GM23338 (cell line): ENCODE results near the gene MYBPC2. TPM values are rescaled to one million over a fixed set of nuclear protein-coding genes. Genes with fewer than 3 reads are reported as not detected.

Source experiments
- ATAC-seq: fragments of 200-7000 bp; cut with Tn5 transposase; 3 replicates; pipeline ENCODE4 v1.9.1; 2020
- DNase-seq: peaks from one replicate; pipeline ENCODE4 v3.0.0-alpha.2; 2015; ENCODE audit warnings: low spot score
- H2AFZ ChIP-seq: fragments of 200-600 bp; sonication (generic); 2 replicates; pipeline ENCODE4 v1.8.0; 2016; ENCODE audit warnings: antibody characterized with exemption, mild to moderate bottlenecking, moderate library complexity
- H3F3A ChIP-seq: fragments of 200-600 bp; sonication (generic); replicated peaks from 2 replicates; pipeline ENCODE4 v1.8.0; 2017; ENCODE audit warnings: antibody characterized with exemption, mixed run types, low read depth
- H3K27ac ChIP-seq: fragments of 200-600 bp; sonication (generic); 2 replicates; pipeline ENCODE4 v1.6.1; 2016; ENCODE audit warnings: low read depth
- H3K27me3 ChIP-seq: fragments of 200-600 bp; sonication (generic); 2 replicates; pipeline ENCODE4 v1.8.0; 2016; ENCODE audit warnings: mild to moderate bottlenecking, mixed run types, moderate library complexity; ENCODE audit not compliant: insufficient read depth
- H3K36me3 ChIP-seq: fragments of 200-600 bp; sonication (generic); 2 replicates; pipeline ENCODE4 v1.8.0; 2016; ENCODE audit warnings: mild to moderate bottlenecking; ENCODE audit not compliant: insufficient read depth
- H3K4me1 ChIP-seq: fragments of 200-600 bp; sonication (generic); 2 replicates; pipeline ENCODE4 v1.8.0; 2016; ENCODE audit warnings: mild to moderate bottlenecking, moderate library complexity; ENCODE audit not compliant: insufficient read depth
- H3K4me2 ChIP-seq: fragments of 200-600 bp; sonication (generic); 2 replicates; pipeline ENCODE4 v1.7.1; 2017; ENCODE audit warnings: mixed run types
- H3K4me3 ChIP-seq: fragments of 200-600 bp; sonication (generic); 2 replicates; pipeline ENCODE4 v1.6.1; 2016; ENCODE audit warnings: mixed run types
- H3K79me2 ChIP-seq: fragments of 200-600 bp; sonication (generic); replicated peaks from 2 replicates; pipeline ENCODE4 v1.8.0; 2017; ENCODE audit warnings: mild to moderate bottlenecking; ENCODE audit not compliant: insufficient read depth
- H3K9me2 ChIP-seq: fragments of 200-600 bp; sonication (generic); 2 replicates; pipeline ENCODE4 v1.8.0; 2017; ENCODE audit not compliant: insufficient read depth
- H4K20me1 ChIP-seq: fragments of 200-600 bp; sonication (generic); replicated peaks from 2 replicates; pipeline ENCODE4 v1.8.0; 2017; ENCODE audit warnings: mild to moderate bottlenecking; ENCODE audit not compliant: insufficient read depth
- H3K27ac Mint-ChIP-seq: 2 replicates; pipeline ENCODE4 v1.8.0; 2020; ENCODE audit warnings: inconsistent platforms, mild to moderate bottlenecking, moderate library complexity, mixed read lengths
- H3K27me3 Mint-ChIP-seq: 3 replicates; pipeline ENCODE4 v1.8.0; 2022; ENCODE audit warnings: low read depth, mild to moderate bottlenecking, moderate library complexity, mixed read lengths, inconsistent platforms; ENCODE audit not compliant: insufficient read depth, poor library complexity
- H3K36me3 Mint-ChIP-seq: 3 replicates; pipeline ENCODE4 v1.8.0; 2021; ENCODE audit warnings: low read depth, mild to moderate bottlenecking, inconsistent platforms, moderate library complexity, mixed read lengths
- H3K4me1 Mint-ChIP-seq: 3 replicates; pipeline ENCODE4 v1.8.0; 2020; ENCODE audit warnings: mild to moderate bottlenecking, inconsistent platforms, mixed read lengths
- H3K4me3 Mint-ChIP-seq: 3 replicates; pipeline ENCODE4 v1.8.0; 2021; ENCODE audit warnings: moderate library complexity, mild to moderate bottlenecking, inconsistent platforms, mixed read lengths
- H3K9me3 Mint-ChIP-seq: 3 replicates; pipeline ENCODE4 v1.8.0; 2020; ENCODE audit warnings: moderate library complexity, mild to moderate bottlenecking, inconsistent platforms, mixed read lengths
- CREB1 ChIP-seq: fragments of 250-450 bp; sonication (Bioruptor Pico); IDR thresholded peaks from 2 replicates; pipeline ENCODE4 v1.5.0; 2020; ENCODE audit warnings: low read depth, mild to moderate bottlenecking, moderate library complexity
- CTCF ChIP-seq, 2 experiments: fragments of 200-600 bp in 1 of 2; sonication (generic) in 1 of 2; conservative IDR thresholded peaks; 2 replicates each; pipeline versions ENCODE4 v1.5.1 to v1.6.1; 2016 to 2017; ENCODE audit warnings: antibody characterized with exemption in 2 of 2, low read depth in 2 of 2, mild to moderate bottlenecking in 2 of 2, moderate library complexity in 1 of 2
- ETS1 ChIP-seq: IDR thresholded peaks from 2 replicates; pipeline ENCODE4 v1.6.1; 2016; ENCODE audit warnings: antibody characterized with exemption
- EZH2phosphoT487 ChIP-seq: fragments of 200-600 bp; sonication (generic); IDR thresholded peaks from one replicate; pipeline ENCODE4 v1.8.1; 2018; ENCODE audit warnings: antibody characterized with exemption; ENCODE audit not compliant: unreplicated experiment
- POLR2AphosphoS5 ChIP-seq: IDR thresholded peaks from 2 replicates; pipeline ENCODE4 v1.6.1; 2016; ENCODE audit warnings: antibody characterized with exemption, low read depth
- REST ChIP-seq: IDR thresholded peaks from one replicate; pipeline ENCODE4 v1.6.1; 2018; ENCODE audit warnings: antibody characterized with exemption; ENCODE audit not compliant: unreplicated experiment
- STAT1 ChIP-seq: IDR thresholded peaks from one replicate; pipeline ENCODE4 v1.6.1; 2016; ENCODE audit warnings: antibody characterized with exemption; ENCODE audit not compliant: unreplicated experiment
- ZNF114 ChIP-seq: fragments of 250-450 bp; sonication (Bioruptor Pico); IDR thresholded peaks from 2 replicates; pipeline ENCODE4 v1.5.0; 2020; ENCODE audit warnings: mild to moderate bottlenecking, moderate library complexity
- ZNF331 ChIP-seq: fragments of 250-450 bp; sonication (Bioruptor Pico); IDR thresholded peaks from 2 replicates; pipeline ENCODE4 v1.5.0; 2020; ENCODE audit warnings: low read depth, mild to moderate bottlenecking, moderate library complexity
- polyA plus RNA-seq: library from polyadenylated mRNA; unstranded; fragments of >200 nt; fragmentation: Nextera tagmentation; extraction: Ambion mirVana; gene quantifications from 2 replicates; pipeline ENCODE4 v1.2.1, GENCODE V29; 2016
- total RNA-seq: library from RNA; depleted of rRNA; stranded (reverse); fragments of >200 nt; shearing (Covaris generic); gene quantifications from 2 replicates; pipeline ENCODE4 v1.2.3, GENCODE V29; 2014

Gene MYBPC2
- total and polyA plus RNA-seq, 2 experiments from 2014 or later, result 4.2 to 5.9 TPM

GRCh38 chr19:50394017-50394416 is 38.7 kb upstream of the MYBPC2 start (continued):
- no peak for TF ChIP-seq ZNF114 (CRISPR knock-in tag)
- no peak for TF ChIP-seq EZH2phosphoT487
- no peak for TF ChIP-seq POLR2AphosphoS5
- no peak for TF ChIP-seq STAT1
- no peak for TF ChIP-seq ZNF331 (CRISPR knock-in tag)
- TF ChIP-seq CTCF (conservative IDR thresholded peaks at IDR 0.05; ENCODE audit: low read depth in 2 of 2), result no peak
- TF ChIP-seq REST, result no peak
- no peak for TF ChIP-seq CREB1

DNA sequence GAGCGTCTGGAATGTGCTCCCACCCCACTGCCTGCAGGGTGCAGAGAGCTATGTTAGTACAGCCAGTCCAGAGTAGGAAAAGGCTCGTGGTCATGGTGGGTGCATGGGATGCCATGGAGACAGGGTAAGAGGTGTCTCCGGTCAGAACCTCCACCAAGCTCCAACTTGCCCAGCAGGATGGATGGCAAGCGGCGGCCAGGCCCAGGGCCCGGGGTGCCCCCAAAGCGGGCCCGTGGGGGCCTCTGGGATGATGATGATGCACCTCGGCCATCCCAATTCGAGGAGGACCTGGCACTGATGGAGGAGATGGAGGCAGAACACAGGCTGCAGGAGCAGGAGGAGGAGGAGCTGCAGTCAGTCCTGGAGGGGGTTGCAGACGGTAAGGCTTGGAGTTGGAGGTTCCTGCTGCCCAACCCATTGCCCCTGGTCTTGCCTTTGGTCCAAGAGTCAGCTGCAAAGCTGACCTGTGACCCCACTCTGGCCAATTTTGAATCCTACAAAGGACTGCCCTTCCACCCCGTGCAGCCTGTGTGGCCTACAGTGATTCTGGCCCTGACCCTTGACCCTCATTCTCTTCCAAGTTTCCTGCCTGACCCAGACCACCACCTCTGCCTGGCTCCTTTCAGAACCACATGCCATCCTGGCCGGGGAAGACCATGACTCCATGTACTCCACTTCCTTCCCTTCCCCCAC is 33.9 kb upstream of the MYBPC2 start:
- H3K27me3 Mint-ChIP-seq, result peaks cover 5% of the 10 kb centered on the region
- H3K9me3 Mint-ChIP-seq, result no peaks in the 10 kb centered on the region; the same call in 1 of the 3 replicates
- Histone ChIP-seq H2AFZ (no peak overlapping the region), H3K36me3 (no peaks in the 10 kb centered on the region), H3K27me3 (no peaks in the 10 kb centered on the region), H3K4me2 (no peak overlapping the region), H4K20me1 (peaks cover 4% of the 10 kb centered on the region), H3K9me2 (no peaks in the 10 kb centered on the region), H3F3A (no peaks in the 10 kb centered on the region), H3K4me1 (no peaks in the 10 kb centered on the region), H3K27ac (no peak overlapping the region), H3K79me2 (peaks cover 19% of the 10 kb centered on the region), H3K4me3 (no peak overlapping the region)
- no peak overlapping the region for H3K4me3 Mint-ChIP-seq
- H3K36me3 Mint-ChIP-seq, result peaks cover 32% of the 10 kb centered on the region
- DNase-seq (no peak), ATAC-seq (no peak)
- H3K4me1 Mint-ChIP-seq, result no peaks in the 10 kb centered on the region
- H3K27ac Mint-ChIP-seq, result peak overlapping the region; percentile 81
- no peak for TF ChIP-seq REST
- no peak for TF ChIP-seq ETS1
- no peak for TF ChIP-seq ZNF331 (CRISPR knock-in tag)
- TF ChIP-seq POLR2AphosphoS5, result no peak
